H1 (cell line): ENCODE data around the gene NSUN2. TPM values are rescaled to one million over a fixed set of nuclear protein-coding genes. Genes with fewer than 3 reads are reported as not detected.

Experiments used
- polyA plus RNA-seq, 7 experiments: library from polyadenylated mRNA; depleted of rRNA in 3 of 7; stranded (reverse) in 5 of 7; unstranded in 2 of 7; fragments of >200 nt in 5 of 7; fragments of 200-250 nt in 2 of 7; gene quantifications; 1 replicate in 5 of 7; 2 replicates in 1 of 7; 4 replicates in 1 of 7; pipeline versions ENCODE4 v1.2.1 to v1.2.3, GENCODE V29; 2011 to 2013; ENCODE audit warnings: missing spikeins in 2 of 7, mixed read lengths in 2 of 7
- total RNA-seq: library from RNA; stranded (reverse); fragmentation: NEBNext Ultra II Directional; extraction: Animal tissue kit (Norgen Biotek cat#: 25700); gene quantifications from 2 replicates; pipeline ENCODE4 v1.2.1, GENCODE V29; 2021
- TF ChIP-seq, protein P1 (sequence below), 3 experiments: IDR thresholded peaks; 1 replicate in 2 of 3; 2 replicates in 1 of 3; pipeline versions ENCODE4 v1.5.1 to v1.6.1; 2011; ENCODE audit warnings: low read length in 3 of 3, mild to moderate bottlenecking in 3 of 3, inconsistent platforms in 2 of 3, low read depth in 1 of 3, moderate library complexity in 1 of 3; ENCODE audit not compliant: insufficient read depth in 1 of 3; ENCODE audit errors: control extremely low read depth in 1 of 3

Gene NSUN2
- total and polyA plus RNA-seq, 2 of the 8 experiments (the other 6 are each of a cell fraction or from before 2014, with no cell fraction given): 47.3 to 94.7 TPM

DNA sequence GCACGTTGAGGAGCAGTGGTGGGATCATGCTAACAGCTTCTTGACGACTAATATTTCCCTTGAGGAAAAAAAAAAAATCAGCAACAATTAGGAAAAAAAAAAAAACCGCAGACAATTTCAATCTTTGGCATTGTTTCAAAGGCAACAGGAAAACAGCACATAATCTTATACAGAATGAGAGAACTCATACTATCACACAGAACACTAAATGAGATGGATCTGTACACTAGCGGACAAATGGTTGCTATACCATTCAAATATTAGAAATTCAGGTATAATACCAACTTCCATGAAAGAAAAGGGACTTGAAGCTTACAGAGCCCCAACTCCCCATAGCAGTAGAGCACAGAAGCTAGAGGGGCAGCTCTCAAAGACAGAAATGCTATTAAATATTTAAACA is 9.6 kb downstream of the NSUN2 start (continued):
- TF ChIP-seq, protein P1, sequence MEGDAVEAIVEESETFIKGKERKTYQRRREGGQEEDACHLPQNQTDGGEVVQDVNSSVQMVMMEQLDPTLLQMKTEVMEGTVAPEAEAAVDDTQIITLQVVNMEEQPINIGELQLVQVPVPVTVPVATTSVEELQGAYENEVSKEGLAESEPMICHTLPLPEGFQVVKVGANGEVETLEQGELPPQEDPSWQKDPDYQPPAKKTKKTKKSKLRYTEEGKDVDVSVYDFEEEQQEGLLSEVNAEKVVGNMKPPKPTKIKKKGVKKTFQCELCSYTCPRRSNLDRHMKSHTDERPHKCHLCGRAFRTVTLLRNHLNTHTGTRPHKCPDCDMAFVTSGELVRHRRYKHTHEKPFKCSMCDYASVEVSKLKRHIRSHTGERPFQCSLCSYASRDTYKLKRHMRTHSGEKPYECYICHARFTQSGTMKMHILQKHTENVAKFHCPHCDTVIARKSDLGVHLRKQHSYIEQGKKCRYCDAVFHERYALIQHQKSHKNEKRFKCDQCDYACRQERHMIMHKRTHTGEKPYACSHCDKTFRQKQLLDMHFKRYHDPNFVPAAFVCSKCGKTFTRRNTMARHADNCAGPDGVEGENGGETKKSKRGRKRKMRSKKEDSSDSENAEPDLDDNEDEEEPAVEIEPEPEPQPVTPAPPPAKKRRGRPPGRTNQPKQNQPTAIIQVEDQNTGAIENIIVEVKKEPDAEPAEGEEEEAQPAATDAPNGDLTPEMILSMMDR (IDR thresholded peaks at IDR 0.05; ENCODE audit: control extremely low read depth in 1 of 3, insufficient read depth in 1 of 3, low read depth in 1 of 3, low read length in 3 of 3): no peak
